ENCODE results near the gene LATS1.
"Not testable (repeated sequence)": the region's sequence is repeated elsewhere in the genome, so short reads cannot be mapped to it uniquely, and the experiment has no call there.

Gene LATS1

DNA sequence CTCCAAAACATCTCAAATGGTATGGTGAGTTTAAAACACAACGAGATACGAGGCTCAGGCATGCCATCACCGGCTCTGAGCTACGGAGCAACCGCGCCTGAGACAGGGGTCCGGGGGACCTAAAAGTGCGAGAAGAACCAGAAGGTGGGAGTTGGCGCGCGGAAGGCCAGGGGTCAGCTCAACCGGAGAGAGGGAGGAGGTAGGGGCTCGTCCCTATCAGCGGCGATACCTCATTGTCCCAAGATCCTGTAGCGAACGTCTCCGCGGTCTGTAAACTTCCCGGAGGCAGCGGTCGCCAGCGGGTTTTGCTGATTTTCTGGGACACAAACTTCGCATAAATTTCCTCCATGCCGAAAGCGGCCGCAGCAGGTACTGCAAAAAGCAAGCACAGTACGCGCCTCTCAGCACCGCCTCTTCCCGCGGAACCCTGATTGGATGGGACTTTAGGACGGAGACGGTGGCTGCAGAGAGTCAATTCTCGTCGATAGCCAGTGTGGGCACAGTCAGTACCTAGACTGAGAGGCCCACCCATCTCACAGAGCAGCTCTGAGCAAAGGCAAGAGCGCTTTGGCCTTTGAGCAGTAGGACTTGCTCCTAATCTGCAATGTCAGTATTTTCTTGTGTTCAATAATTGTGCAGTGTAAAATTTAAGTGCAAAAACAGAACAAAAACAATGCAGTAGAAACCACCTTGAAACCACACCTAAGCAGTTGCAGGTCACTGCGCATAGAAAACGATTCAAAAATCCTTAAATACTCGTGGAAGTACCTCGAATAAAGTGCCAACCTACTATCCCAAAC, 28.4 kb upstream of the LATS1 start, which contains the start of gene NUP43:
NUP43 (minus strand) TSS at position 383 of the 800 bp plus-strand sequence; CDS start at position 349, 34 bp downstream.
- peak; percentile 86 for DNase-seq (ENCODE audit: low spot score)
- peak within 1 kb of the TSS; percentile 87 for H3K27ac ChIP-seq
- TF ChIP-seq, protein P1, sequence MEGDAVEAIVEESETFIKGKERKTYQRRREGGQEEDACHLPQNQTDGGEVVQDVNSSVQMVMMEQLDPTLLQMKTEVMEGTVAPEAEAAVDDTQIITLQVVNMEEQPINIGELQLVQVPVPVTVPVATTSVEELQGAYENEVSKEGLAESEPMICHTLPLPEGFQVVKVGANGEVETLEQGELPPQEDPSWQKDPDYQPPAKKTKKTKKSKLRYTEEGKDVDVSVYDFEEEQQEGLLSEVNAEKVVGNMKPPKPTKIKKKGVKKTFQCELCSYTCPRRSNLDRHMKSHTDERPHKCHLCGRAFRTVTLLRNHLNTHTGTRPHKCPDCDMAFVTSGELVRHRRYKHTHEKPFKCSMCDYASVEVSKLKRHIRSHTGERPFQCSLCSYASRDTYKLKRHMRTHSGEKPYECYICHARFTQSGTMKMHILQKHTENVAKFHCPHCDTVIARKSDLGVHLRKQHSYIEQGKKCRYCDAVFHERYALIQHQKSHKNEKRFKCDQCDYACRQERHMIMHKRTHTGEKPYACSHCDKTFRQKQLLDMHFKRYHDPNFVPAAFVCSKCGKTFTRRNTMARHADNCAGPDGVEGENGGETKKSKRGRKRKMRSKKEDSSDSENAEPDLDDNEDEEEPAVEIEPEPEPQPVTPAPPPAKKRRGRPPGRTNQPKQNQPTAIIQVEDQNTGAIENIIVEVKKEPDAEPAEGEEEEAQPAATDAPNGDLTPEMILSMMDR (conservative IDR thresholded peaks at IDR 0.05; ENCODE audit: low read depth): peak; percentile 55
- ChIA-PET POLR2A (ENCODE audit: low non-redundant PET) (interaction anchor here (0.6 kb wide), 1 partner anchor 29 kb away, joined by 3 read pairs; no protein-coding TSS in a partner anchor), CTCF (no interaction called here)

DNA sequence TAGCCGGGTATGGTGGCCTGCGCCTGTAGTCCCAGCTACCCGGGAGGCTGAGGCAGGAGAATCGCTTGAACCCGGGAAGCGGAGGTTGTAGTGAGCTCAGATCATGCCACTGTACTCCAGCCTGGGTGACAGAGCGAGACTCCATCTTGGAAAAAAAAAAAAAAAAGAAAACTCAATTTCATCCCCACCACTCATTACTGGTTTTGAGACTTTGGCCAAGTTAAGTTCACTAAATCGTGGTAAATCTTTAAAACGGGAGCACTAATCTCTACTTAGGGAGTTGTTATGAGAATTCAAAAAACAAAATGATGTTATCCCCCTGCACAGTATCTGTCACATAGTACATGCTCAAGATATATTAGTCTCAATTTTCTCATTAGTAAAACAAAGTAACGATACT, 27.4 kb upstream of the LATS1 start:
- not testable (repeated sequence) for DNase-seq (ENCODE audit: low spot score); H3K27ac ChIP-seq
- ChIA-PET CTCF (interaction anchor here (0.6 kb wide), 1 partner anchor 65 kb away, joined by 3 read pairs; no protein-coding TSS in a partner anchor), POLR2A (ENCODE audit: low non-redundant PET) (interaction anchor here (0.7 kb wide), 1 partner anchor 28 kb away, joined by 3 read pairs; no protein-coding TSS in a partner anchor)

DNA sequence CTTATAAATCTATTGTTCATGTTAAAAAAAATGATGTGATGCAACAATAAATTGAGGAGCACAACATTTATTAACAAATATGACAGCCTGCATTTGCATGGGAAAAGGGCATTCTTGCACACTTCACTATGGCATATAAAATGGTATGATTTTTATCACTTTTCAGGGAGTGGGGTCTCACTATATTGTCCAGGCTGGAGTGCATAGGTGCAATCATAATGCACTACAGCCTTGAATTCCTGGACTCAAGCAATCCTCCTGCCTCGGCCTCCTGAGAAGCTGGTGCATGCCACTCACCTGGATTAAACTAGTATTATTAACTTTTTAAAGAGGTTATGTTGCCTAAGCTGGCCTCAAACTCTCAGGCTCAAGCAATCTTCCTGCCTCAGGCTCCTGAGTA, 17.0 kb upstream of the LATS1 start:
- no peak overlapping the region for H3K27ac ChIP-seq
- ChIA-PET CTCF (interaction anchor here (0.6 kb wide), 1 partner anchor 404 kb away, joined by 3 read pairs; no protein-coding TSS in a partner anchor), POLR2A (ENCODE audit: low non-redundant PET) (no interaction called here)
- TF ChIP-seq, protein P1 (conservative IDR thresholded peaks at IDR 0.05; ENCODE audit: low read depth): no peak
- no peak for DNase-seq (ENCODE audit: low spot score)

DNA sequence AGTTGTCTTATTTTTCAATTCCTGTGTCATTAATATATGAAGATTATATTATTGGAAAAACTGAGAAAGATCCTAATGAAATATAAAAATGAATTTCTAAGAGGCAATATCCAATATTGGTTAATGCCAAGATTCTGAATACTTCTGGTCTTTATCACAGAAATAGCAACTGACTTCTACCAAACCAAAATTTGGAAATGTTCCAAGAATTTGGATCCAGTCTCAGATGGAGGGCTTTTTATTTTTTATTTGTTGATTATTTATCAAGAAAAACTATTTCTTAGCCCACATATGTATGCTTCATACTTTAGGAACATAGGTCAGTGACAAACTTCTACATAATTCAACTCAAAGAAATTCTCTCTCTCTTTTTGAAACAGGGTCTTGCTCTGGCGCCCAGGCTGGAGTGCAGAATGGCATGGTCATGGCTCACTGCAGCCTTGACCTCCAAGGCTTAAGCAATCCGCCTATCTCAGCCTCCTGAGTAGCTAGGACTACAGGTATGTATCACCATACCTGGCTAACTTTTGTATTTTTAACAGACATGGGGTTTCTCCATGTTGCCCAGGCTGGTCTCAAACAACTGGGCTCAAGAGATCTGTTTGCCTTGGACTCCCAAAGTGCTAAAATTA, 15.3 kb upstream of the LATS1 start:
- ChIA-PET POLR2A (ENCODE audit: low non-redundant PET) (no interaction called here), CTCF (interaction anchor here (0.6 kb wide), 1 partner anchor 132 kb away, joined by 3 read pairs; no protein-coding TSS in a partner anchor)
- no peak overlapping the region for H3K27ac ChIP-seq
- DNase-seq (ENCODE audit: low spot score): no peak
- TF ChIP-seq, protein P1 (conservative IDR thresholded peaks at IDR 0.05; ENCODE audit: low read depth): no peak

DNA sequence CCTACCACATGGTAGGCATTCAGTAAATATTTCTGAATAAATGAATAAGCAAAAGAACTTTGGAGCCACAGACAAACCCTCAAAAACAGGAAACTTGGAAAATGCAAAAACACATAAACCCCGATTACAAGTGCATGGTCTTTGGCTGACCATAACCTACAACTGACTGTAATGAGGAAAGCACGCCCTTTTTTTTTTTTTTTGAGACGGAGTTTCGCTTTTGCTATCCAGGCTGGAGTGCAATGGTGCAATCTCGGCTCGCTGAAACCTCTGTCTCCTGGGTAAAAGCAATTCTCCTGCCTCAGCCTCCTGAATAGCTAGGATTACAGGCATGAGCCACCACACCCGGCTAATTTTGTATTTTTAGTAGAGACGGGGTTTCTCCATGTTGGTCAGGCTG, 11.9 kb upstream of the LATS1 start:
- DNase-seq (ENCODE audit: low spot score): no peak
- POLR2A ChIA-PET (ENCODE audit: low non-redundant PET): no interaction called here
- no peak overlapping the region for H3K27ac ChIP-seq
- TF ChIP-seq, protein P1 (conservative IDR thresholded peaks at IDR 0.05; ENCODE audit: low read depth): no peak
- CTCF ChIA-PET: no interaction called here

DNA sequence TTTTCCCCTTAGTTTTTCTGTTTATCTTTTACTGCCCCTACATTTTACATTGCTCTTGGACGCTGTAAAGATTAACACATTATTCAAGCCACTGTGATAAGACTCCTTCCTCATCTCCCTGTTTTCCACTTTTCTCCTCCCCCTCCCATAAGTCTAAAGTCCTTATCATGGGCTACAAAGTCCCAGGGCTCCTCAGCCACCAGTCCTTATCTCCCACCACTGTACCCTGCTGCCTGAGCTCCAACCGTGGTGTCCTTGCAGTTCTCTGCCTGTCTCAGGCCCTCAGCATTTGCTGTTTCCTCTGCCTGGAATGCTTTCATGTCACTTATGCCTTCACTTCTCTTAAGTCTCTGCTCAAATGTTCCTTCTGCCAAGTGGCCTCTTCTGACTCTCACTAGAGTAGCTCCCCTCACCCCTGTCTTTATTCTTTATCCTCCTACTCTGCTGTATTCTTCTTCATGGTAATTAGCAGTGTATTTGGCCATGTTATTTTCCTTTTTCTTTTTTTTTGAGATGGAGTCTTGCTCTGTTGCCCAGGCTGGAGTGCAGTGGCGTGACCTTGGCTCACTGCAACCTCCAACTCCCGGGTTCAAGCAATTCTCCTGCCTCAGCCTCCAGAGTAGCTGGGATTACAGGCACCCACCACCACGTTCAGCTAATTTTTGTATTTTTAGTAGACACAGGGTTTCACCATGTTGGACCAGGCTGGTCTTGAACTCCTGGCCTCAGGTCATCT, 10.8 kb upstream of the LATS1 start:
- no peak for DNase-seq (ENCODE audit: low spot score)
- H3K27ac ChIP-seq: no peak overlapping the region
- TF ChIP-seq, protein P1 (conservative IDR thresholded peaks at IDR 0.05; ENCODE audit: low read depth): no peak
- ChIA-PET POLR2A (ENCODE audit: low non-redundant PET) (no interaction called here), CTCF (no interaction called here)

Data from RWPE1 (cell line).